Islet of Langerhans (tissue), 1 donor: ENCODE results near the gene CEP104.

Experiments
- FAIRE-seq: peaks from one replicate; lab custom pipeline; 2011; peaks lifted over from hg19 to GRCh38; lab: Jason Lieb, UNC

The CEP104 gene

GRCh38 chr1:3894626-3895278, 37.7 kb upstream of the CEP104 start:
- FAIRE-seq: no peak

DNA sequence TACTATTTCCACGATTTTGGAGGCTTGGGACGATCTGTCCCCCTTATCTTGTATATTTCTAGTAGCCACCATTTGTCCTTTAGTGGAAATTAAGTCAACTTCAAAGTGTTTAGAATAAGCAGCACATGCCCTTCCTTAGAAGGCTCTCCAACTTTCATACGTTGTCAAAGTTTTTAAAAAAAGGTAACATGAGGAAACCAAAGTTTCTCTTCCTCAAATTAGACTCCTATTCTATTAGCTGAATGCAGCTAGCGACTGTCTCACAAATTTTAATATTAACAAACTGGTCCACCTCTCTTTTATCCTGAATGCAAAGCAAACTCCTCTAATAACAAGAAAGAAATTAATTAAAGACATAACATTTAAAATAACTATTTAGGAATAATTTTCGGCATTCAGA, 36.2 kb upstream of the CEP104 start:
- no peak for FAIRE-seq

DNA sequence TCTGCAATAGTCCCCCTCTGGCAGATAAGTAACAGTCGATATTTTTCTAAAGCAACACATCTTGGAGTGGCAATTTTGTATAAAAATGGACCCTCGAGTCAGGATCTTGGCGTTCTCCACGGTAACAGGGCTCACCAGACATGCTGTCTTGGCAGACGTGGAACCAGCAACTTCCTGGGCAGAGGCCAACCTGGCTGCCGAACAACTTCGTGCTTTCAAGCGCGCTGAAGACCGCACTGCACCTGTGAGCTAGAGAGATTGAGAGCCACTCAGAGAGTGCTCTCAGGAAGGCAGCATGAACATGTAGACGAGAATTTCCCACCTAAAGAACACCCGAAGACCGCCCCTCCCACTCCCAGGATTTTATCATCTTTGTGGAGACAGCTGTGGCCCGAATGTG, 35.7 kb upstream of the CEP104 start:
- no peak for FAIRE-seq

- FAIRE-seq: no peak
These were observed 34.4 kb upstream of the CEP104 start for GRCh38 chr1:3891329-3891865.

DNA sequence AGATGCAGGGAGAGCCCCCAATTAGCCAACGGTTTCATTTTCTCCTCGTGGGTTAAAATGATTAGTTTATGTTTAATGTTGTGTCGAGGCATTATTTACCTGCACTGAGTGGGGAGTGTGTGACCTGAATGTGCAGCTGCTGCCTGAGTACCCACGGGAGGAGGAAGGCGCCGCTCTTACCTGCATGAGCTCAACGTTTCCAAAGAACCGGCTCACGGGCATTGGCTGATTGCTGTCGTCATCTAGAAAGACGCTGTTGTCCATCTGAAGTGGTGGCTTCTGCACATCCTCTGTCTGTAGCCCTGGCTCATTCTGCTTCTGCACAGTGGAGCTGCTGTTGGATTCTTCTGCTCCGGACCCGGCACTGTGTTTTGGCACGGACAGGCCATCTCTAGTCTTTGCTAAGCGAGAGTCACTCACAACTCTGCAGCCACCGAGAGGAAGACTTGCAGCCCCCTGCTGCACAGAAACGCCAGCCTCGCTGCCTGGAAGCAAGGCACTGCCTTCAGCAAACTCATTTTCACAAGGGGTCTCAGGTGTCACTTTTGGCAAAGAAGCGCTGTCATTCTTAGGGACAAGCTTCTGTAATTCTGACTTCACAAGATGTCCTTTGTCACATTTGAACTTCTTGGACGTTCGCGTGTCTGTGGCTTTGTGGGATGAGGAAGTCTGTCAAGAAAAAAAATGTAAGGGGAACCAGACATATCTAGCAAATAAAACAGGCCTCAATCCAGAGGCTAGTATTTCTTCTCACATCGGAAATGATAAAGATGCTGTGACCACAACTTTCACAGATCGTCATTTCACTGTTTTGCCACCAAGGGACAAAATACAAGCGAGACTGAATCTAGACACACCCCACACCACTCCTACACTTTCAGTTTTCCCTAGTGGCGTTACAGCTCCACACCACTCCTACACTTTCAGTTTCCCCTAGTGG, 33.6 kb upstream of the CEP104 start:
- FAIRE-seq: no peak

- no peak for FAIRE-seq
These were observed 32.9 kb upstream of the CEP104 start for GRCh38 chr1:3889936-3890335.

DNA sequence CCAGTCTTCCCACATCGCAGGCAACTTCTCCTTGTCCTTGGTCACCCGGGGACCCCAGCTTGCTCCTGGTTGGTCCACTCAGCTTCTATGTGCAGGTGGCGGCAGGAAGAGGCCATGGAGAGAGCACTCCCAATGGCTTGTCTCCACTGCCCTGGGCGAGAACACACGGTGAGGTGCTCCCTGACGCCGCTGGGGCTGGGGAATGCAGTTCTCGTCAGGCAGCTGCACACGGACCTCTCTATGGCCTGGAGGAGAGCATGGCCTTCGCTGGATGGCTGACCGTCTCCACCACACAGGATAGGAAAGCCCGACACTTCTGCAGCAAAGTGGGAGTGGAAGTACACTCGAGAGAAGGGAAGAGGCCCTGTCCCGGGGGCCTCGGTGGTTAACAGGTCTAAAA, 31.3 kb upstream of the CEP104 start:
- no peak for FAIRE-seq

DNA sequence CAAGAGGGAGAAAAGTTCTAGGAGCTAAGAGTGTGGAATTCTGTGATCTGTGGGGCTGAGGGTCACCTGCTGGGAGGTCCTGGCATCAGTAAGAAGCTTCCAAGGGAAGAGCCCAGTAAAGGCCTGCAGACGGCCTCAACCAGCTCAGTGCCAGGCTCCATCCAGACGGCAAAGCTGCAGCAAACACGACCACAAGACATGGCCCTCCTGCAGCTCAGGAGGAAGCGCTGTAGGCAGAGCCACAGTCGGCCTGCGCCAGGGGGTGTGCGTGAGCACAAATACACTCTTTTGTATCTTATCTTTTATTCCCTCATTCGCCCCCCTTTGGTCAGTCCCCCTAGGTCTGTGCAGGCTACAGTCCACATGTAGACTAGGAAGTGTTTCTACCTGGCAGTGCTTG, 29.7 kb upstream of the CEP104 start:
- no peak for FAIRE-seq

- FAIRE-seq: no peak
These were observed 29.2 kb upstream of the CEP104 start for GRCh38 chr1:3886106-3886670.

DNA sequence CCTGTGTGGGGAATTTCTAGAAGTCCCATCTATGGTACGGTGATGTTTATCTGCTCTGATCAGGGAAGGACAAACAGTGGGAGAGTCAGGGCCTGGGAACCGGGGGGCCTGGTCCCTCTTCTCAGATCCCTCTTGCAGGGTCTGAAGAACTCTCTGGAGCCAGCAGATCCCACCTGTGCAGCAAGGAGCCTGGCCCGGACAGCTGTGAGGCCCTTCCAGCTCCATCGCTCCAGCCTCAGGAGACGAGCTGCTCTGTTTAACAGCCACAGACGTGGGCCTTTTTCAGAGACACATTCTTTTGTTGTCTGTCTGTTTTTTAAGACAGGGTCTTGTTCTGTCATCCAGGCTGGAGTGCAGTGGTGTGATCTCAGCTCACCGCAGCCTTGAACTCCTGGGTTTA, 28.6 kb upstream of the CEP104 start:
- FAIRE-seq: no peak

GRCh38 chr1:3884966-3885365, 28.0 kb upstream of the CEP104 start:
- FAIRE-seq: no peak

DNA sequence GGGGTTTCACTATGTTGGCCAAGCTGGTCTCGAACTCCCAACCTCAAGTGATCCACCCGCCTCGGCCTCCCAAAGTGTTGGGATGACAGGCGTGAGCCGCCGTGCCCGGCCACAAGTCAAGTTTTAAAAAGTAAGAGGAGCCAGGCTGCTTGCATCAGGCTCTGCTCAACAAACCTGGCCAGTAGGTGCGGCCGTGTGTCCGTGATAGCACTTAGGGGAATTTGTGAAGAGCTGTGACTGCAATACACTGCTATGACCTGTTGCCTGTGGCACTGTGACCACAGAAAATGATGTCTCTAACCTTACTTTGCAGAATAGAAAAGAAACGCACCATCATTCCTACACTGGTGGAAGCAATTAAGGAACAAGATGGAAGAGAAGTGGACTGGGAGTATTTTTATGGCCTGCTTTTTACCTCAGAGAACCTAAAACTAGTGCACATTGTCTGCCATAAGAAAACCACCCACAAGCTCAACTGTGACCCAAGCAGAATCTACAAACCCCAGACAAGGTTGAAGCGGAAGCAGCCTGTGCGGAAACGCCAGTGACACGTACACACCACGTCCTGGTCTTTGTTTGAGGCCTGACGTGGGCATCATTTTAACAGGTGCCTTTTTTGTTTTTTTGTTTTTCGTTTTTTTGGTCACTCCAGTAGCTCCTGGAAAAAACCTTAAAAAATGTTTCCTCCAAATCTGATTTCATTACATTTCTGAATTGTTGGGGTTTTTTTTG, 26.3 kb upstream of the CEP104 start:
- FAIRE-seq: no peak

- no peak for FAIRE-seq
These were observed 24.1 kb upstream of the CEP104 start for GRCh38 chr1:3881193-3881480.

DNA sequence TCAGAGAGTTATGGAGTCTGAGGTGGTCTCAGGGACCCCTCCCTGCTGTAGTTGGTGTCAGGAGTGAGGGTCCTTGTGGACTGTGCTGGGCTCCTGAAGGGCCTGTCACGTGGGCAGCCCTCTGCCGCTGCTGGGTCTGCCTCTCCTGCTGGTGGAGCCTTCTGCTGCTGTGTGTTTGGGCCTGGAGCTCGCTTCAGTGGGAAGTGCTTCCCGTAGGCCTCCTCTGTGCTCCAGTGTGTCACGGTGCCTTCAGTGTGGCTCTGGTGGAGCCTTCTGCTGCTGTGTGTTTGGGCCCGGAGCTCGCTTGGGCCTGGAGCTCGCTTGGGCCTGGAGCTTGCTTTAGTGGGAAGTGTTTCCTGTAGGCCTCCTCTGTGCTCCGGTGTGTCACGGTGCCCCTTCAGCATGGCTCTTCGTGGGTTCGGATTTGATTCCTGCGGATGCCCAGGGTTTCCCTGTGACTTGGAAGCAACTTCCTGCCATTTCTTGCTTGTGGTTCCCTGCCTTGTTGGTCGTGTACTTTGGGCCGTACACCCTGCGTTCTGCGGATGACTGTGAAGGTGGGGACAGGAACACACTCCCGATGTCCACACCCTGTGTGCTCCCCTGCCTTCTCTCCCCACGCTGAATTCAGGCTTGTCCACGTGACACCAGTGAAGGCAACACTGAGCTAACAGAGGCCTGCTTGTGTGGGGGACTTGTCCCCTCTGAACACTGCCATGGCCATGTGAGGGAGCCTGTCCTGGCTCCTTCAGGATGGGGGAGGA, 23.6 kb upstream of the CEP104 start:
- no peak for FAIRE-seq

DNA sequence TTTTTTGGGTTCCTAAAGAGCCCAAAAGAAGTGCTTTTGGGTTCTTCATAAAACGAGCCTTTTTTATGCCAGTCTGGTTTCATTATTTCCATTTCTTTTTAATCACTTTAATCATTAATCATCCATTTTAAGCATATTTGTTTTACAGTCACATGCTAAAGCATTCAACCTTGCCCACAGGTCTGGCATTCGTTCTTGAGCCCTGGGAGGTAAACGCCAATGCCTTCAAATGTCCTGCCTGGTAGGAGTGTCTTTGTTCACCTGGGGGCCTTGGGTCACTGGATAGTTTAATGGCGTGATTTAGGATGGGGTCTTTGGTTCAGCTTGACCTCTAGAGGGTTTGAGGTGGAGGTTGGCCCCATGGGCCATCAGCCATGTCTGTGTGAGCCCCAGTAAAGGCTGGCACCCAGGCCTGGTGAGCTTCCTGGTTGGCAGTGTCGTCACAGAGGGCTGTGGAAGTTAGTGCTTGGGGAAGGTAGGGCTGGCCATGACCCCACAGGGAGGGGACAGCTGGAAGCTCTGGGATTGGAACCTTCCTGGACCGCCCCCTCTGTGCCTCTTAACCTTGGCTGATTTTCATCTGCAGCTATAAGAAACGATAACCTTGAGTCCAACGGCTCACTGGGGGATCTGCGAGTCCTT, 22.9 kb upstream of the CEP104 start:
- FAIRE-seq: no peak

- FAIRE-seq: no peak
These were observed 22.1 kb upstream of the CEP104 start for GRCh38 chr1:3879099-3879498.

DNA sequence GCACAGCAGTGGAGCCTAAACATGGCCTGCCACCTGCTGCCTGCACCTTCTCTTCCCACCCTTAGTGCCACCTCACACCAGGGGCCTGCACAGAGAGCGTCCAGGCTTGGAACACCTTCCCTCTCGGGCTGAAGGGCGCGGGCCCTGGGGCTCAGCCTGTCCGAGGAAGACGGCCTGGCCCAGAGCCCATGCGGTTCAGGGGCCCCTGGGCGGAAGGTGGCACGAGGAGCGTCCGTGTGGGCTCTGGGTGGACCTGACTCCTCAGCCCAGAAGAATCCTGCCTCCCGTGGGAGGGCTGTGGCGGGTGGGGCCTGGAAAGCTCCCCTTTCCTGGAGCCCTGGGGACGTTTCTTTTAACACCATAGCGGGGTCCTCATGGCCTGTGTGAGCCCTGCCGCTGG, 19.7 kb upstream of the CEP104 start:
- no peak for FAIRE-seq

DNA sequence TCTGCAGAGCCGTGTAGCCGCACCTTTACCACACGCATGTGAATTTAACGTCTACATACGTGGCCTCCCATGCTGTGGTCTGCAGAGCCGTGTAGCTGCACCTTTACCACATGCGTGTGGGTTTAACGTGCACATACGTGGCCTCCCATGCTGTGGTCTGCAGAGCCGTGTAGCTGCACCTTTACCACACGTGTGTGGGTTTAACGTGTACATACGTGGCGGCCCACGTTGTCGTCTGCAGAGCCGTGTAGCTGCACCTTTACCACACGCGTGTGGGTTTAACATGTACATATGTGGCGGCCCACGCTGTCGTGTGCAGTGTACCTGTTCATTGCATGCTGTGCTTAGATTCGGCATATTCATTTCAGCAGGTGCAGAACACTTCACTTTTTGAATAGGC, 17.7 kb upstream of the CEP104 start:
- FAIRE-seq: no peak

- no peak for FAIRE-seq
These were observed 15.5 kb upstream of the CEP104 start for GRCh38 chr1:3872546-3872945.

DNA sequence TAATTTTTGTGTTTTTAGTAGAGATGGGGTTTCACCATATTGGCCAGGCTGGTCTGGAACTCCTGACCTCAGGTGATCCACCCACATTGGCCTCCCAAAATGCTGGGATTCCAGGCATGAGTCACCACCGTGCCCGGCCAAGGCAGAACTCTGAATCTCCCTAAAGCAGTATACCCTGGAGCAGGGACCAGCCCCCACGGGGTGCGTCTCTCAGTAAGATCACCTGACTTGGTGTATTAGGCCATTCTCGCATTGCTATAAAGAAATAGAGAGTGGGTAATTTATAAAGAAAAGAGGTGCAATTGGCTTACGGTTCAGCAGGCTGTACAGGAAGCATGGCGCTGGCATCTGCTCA, 14.4 kb upstream of the CEP104 start:
- no peak for FAIRE-seq

- FAIRE-seq: no peak
These were observed 12.8 kb upstream of the CEP104 start for GRCh38 chr1:3869751-3870301.
